GM10248 (cell line): ENCODE results near the gene CADM1.

ENCODE experiments used
- CTCF ChIA-PET: fragments of 300-600 bp; sonication (Branson Sonifier 250); formaldehyde crosslinking; extraction: SDS; loops from one replicate; lab custom pipeline; 2021; ENCODE audit warnings: antibody characterized with exemption; lab: Yijun Ruan, JAX
- POLR2A ChIA-PET: fragments of 350-650 bp; sonication (Branson Sonifier 250); formaldehyde crosslinking; extraction: SDS; loops from one replicate; lab custom pipeline; 2020; ENCODE audit warnings: antibody characterized with exemption; lab: Yijun Ruan, JAX
- DNase-seq: peaks from one replicate; pipeline ENCODE4 v3.0.0; 2012; ENCODE audit errors: extremely low spot score
- TF ChIP-seq, protein P1 (sequence below): IDR thresholded peaks from 2 replicates; pipeline ENCODE4 v1.5.1; 2012; ENCODE audit warnings: mild to moderate bottlenecking, low read depth; ENCODE audit errors: extremely low read depth, missing control alignments, control extremely low read depth

Gene CADM1

DNA sequence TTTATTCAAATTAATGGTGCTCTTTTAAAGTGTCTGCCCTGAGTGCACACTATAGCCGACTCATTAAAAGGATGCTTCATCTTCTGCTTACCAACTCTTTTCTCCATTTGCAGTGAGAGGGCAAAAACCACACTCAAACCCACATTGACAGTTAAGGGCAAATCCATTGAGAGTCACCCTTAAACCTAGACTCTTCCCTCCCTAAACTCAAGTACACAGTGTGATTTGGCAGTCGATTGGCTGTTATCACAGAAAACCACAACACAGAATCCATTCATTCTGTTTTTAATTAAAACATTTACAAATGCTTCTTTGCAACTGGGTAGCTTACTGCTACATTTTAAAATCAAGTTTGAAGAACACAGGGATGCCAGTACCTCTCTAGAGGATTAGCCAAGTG is 120.0 kb downstream of the CADM1 start:
- no peak for DNase-seq
- TF ChIP-seq, protein P1, sequence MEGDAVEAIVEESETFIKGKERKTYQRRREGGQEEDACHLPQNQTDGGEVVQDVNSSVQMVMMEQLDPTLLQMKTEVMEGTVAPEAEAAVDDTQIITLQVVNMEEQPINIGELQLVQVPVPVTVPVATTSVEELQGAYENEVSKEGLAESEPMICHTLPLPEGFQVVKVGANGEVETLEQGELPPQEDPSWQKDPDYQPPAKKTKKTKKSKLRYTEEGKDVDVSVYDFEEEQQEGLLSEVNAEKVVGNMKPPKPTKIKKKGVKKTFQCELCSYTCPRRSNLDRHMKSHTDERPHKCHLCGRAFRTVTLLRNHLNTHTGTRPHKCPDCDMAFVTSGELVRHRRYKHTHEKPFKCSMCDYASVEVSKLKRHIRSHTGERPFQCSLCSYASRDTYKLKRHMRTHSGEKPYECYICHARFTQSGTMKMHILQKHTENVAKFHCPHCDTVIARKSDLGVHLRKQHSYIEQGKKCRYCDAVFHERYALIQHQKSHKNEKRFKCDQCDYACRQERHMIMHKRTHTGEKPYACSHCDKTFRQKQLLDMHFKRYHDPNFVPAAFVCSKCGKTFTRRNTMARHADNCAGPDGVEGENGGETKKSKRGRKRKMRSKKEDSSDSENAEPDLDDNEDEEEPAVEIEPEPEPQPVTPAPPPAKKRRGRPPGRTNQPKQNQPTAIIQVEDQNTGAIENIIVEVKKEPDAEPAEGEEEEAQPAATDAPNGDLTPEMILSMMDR: no peak
- POLR2A ChIA-PET: no interaction called here
- CTCF ChIA-PET: no interaction called here

DNA sequence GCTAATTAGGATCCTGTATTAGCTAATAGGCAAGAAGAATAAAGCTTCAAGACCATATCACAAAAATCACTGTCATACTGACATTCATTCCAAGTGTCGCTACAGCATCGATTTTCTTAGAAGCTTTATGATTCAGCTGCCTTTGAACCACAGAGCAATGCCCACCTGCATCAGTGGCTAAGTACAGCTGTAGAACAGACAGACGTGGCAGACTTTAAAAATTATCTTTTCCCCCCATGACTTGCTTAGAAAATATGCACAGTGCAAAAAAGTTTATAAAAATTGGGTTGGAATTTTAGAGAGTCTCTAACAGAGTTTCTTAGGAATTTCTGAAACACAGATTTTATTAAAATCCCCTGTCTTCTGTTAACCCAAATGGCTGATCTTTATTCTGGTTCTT is 120.8 kb downstream of the CADM1 start:
- POLR2A ChIA-PET: no interaction called here
- TF ChIP-seq, protein P1: no peak
- no peak for DNase-seq
- CTCF ChIA-PET: no interaction called here

DNA sequence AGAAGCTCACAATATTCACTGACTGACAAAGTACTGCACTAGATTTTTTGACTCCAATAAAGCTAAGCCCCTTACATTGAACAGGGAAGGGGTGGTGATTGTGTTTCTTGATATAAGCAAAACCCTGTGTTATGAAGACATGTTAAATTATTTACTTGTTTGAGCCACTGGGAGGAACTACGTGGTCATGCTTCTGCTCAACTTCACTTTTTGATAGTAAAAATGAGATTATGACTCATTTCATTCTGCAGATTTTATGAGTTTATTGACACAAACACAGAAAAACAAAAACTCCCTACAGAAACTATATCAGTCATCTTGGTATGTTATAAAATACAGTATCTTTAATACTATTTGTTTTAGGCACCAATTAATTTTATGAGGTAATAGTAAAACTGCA is 124.7 kb downstream of the CADM1 start:
- TF ChIP-seq, protein P1: no peak
- CTCF ChIA-PET: no interaction called here
- DNase-seq: peak; percentile 8
- POLR2A ChIA-PET: no interaction called here

DNA sequence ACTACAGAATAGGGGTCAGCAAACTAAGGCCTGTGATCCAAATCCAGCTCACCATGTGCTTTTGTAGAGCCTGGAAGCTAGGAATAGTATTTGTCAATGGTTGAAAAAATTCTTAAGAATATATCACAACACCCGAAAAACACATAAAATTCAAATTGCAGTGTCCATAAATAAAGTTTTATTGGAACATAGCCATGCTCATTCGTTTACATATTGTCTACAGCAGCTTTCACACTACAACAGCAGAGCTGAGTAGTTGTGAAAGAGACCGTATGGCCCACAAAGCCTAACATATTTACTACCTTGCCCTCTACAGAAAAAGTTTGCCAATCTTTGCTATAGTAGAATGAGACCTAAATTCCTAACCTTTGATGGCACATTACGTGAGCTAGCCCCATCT is 125.7 kb downstream of the CADM1 start:
- no peak for DNase-seq
- CTCF ChIA-PET: no interaction called here
- TF ChIP-seq, protein P1: no peak
- POLR2A ChIA-PET: interaction anchor here (0.6 kb wide), 1 partner anchor 200 kb away, joined by 3 read pairs; no protein-coding TSS in a partner anchor

DNA sequence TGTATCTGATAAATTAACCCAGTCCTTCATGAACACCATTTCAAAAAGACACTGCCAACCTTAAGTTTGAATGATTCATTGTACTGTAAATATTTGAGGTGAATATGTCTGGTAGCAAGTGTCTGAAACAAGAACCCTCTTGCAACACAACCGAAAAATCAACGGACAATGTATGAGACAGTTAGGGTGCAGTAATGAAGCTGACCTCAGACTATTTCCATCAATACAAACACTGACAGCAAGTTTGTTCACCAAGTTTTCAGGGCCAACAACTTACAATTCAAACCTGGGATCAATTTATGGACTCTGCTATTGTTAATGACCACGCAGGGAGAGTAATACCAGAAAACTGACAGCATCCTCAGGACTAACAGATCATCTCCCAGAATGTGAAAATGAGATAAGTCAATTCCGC is 126.3 kb downstream of the CADM1 start:
- CTCF ChIA-PET: interaction anchor here (1.3 to 1.9 kb wide), 2 partner anchors 12 to 18 kb away, joined by 3 read pairs; no protein-coding TSS in a partner anchor
- DNase-seq: no peak
- POLR2A ChIA-PET: no interaction called here
- TF ChIP-seq, protein P1: no peak

DNA sequence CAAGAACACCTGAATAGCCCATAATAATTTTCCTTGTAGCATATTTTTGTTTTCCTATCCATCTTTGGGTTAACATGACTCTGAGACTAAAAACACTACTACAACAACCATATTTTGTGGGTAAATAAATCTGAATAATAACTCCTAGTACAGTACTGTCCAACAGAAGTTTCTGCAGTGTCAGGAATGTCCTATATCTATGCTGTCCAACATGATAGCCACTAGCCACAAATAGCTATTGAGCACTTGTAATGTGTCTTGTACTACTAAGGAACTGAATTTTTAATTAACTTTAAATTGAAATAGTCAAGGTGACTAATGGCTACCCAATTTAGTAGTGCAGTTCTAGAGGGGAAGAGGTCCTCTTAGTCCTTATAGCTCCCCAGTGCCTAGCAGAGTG is 135.6 kb downstream of the CADM1 start:
- TF ChIP-seq, protein P1: no peak
- CTCF ChIA-PET: interaction anchor here (1.4 kb wide), 1 partner anchor 17 kb away, joined by 3 read pairs; no protein-coding TSS in a partner anchor
- DNase-seq: no peak
- POLR2A ChIA-PET: no interaction called here
